Activated T-cell treated with anti-CD3 and anti-CD28 coated beads, Interleukin-2, amount 50 U/mL, for 24 hours (primary cell): Measurements from ENCODE around the gene ZNF835.
A peak's percentile ranks its signal among the peaks of the same experiment; 100 is the strongest.
"Not testable (repeated sequence)": the region's sequence is repeated elsewhere in the genome, so short reads cannot be mapped to it uniquely, and the experiment has no call there.

ENCODE experiments used
- DNase-seq: peaks from one replicate; pipeline ENCODE4 v3.0.0-alpha.2; 2020
- H3K27ac Mint-ChIP-seq: 2 replicates; pipeline ENCODE4 v1.8.0; 2020; ENCODE audit warnings: mild to moderate bottlenecking, mixed read lengths
- H3K27me3 Mint-ChIP-seq: 2 replicates; pipeline ENCODE4 v1.8.0; 2020; ENCODE audit warnings: mixed read lengths
- H3K36me3 Mint-ChIP-seq: 2 replicates; pipeline ENCODE4 v1.8.0; 2020; ENCODE audit warnings: low read depth, mixed read lengths
- H3K4me1 Mint-ChIP-seq: 2 replicates; pipeline ENCODE4 v1.8.0; 2020; ENCODE audit warnings: low read depth, mixed read lengths
- H3K4me3 Mint-ChIP-seq: 2 replicates; pipeline ENCODE4 v1.8.0; 2020; ENCODE audit warnings: mild to moderate bottlenecking, moderate library complexity, mixed read lengths
- H3K9me3 Mint-ChIP-seq: 2 replicates; pipeline ENCODE4 v1.8.0; 2020; ENCODE audit warnings: mixed read lengths

The ZNF835 gene

GRCh38 chr19:56678205-56678604 lies 6.6 kb upstream of the ZNF835 start:
- peaks cover 30% of the 10 kb centered on the region for H3K9me3 Mint-ChIP-seq
- DNase-seq = no peak
- peaks cover 6% of the 10 kb centered on the region for H3K36me3 Mint-ChIP-seq
- no peak overlapping the region for H3K27ac Mint-ChIP-seq
- H3K4me1 Mint-ChIP-seq = no peaks in the 10 kb centered on the region
- no peak overlapping the region for H3K4me3 Mint-ChIP-seq
- no peaks in the 10 kb centered on the region for H3K27me3 Mint-ChIP-seq

GRCh38 chr19:56672610-56673009 lies 1.1 kb upstream of the ZNF835 start:
- not testable (repeated sequence) for H3K27ac Mint-ChIP-seq, DNase-seq, H3K4me3 Mint-ChIP-seq, H3K27me3 Mint-ChIP-seq
- H3K36me3 Mint-ChIP-seq = peaks cover 27% of the 10 kb centered on the region
- peaks cover 11% of the 10 kb centered on the region for H3K4me1 Mint-ChIP-seq
- peaks cover 20% of the 10 kb centered on the region for H3K9me3 Mint-ChIP-seq

GRCh38 chr19:56670961-56671612 lies 470 bp downstream of the ZNF835 start:
- peak overlapping the region; percentile 84 for H3K4me3 Mint-ChIP-seq
- peaks cover 2% of the 10 kb centered on the region for H3K27me3 Mint-ChIP-seq
- peaks cover 15% of the 10 kb centered on the region for H3K9me3 Mint-ChIP-seq
- H3K27ac Mint-ChIP-seq = peak overlapping the region; percentile 85
- peaks cover 11% of the 10 kb centered on the region for H3K4me1 Mint-ChIP-seq
- H3K36me3 Mint-ChIP-seq = peaks cover 33% of the 10 kb centered on the region
- no peak for DNase-seq

DNA sequence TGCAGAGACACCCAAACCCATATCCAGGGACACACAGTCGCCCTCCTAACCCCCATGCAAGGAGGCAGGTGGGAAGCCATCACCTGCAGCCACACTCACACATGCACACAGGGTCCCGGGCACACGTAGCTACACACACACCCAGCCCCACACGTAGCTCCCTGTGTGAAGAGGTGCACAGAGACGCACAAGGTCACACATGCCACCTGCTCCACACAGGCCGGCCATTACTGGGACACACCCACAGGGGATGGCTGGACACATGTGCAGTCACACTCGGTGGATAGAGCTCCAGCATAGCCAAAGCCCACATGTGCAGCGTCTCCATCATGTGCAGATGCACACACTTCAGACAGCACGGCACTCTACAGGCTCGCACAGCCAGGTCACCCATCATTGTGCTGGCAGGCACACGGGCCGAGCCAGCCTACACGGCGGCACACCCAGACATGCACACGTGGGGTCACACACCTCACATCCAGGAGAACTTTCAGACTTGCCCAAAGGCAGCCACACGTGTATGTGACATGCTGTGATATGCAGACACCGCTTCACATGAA lies 1.1 kb downstream of the ZNF835 start:
- H3K9me3 Mint-ChIP-seq = peaks cover 15% of the 10 kb centered on the region
- H3K4me1 Mint-ChIP-seq = peaks cover 11% of the 10 kb centered on the region
- peak overlapping the region; percentile 84 for H3K4me3 Mint-ChIP-seq
- peaks cover 36% of the 10 kb centered on the region for H3K36me3 Mint-ChIP-seq
- peaks cover 2% of the 10 kb centered on the region for H3K27me3 Mint-ChIP-seq
- DNase-seq = no peak
- no peak overlapping the region for H3K27ac Mint-ChIP-seq

DNA sequence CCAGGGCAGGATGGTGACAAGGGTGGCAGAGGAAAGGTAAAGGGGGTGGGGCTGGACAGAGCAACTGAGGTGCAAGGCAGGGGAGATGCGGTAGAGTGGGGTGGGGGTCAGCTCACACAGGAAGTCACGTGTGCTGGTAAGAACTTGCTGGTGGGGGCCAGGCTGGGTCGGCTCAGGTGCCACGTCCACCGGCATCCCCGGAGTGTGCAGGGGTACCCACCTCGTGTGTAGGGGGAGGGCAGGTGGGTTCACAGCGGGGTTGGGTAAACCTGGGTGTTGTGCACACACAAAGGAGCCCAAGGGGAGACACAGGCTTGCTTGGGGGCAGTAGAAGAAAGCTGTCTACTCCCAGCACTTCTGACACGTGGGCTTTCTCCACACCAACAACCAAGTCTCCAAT lies 2.9 kb downstream of the ZNF835 start:
- peaks cover 2% of the 10 kb centered on the region for H3K27me3 Mint-ChIP-seq
- DNase-seq = no peak
- no peak overlapping the region for H3K27ac Mint-ChIP-seq
- peaks cover 11% of the 10 kb centered on the region for H3K4me1 Mint-ChIP-seq
- no peak overlapping the region for H3K4me3 Mint-ChIP-seq
- H3K36me3 Mint-ChIP-seq = peaks cover 53% of the 10 kb centered on the region
- H3K9me3 Mint-ChIP-seq = peaks cover 17% of the 10 kb centered on the region

GRCh38 chr19:56667311-56667870 lies 4.2 kb downstream of the ZNF835 start:
- peaks cover 23% of the 10 kb centered on the region for H3K9me3 Mint-ChIP-seq
- no peak overlapping the region for H3K27ac Mint-ChIP-seq
- peaks cover 11% of the 10 kb centered on the region for H3K4me1 Mint-ChIP-seq
- peaks cover 2% of the 10 kb centered on the region for H3K27me3 Mint-ChIP-seq
- DNase-seq = no peak
- peaks cover 63% of the 10 kb centered on the region for H3K36me3 Mint-ChIP-seq
- no peak overlapping the region for H3K4me3 Mint-ChIP-seq

DNA sequence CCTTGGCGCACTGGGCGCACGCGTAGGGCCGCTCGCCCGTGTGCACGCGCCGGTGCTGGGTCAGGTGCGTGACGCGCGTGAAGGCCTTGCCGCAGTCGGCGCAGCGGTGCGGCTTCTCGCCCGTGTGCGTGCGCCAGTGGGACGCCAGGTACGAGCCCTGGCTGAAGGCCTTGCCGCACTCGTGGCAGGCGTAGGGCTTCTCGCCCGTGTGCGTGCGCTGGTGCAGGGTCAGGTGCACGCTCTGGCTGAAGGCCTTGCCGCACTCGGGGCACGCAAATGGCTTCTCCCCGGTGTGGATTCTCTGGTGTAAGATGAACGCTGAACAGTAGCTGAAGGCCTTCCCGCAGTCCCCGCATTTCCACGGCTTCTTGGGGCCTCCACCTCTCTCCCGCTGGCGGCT lies 7.0 kb downstream of the ZNF835 start:
- H3K36me3 Mint-ChIP-seq = peaks cover 65% of the 10 kb centered on the region
- H3K27ac Mint-ChIP-seq = no peak overlapping the region
- no peak for DNase-seq
- peaks cover 33% of the 10 kb centered on the region for H3K9me3 Mint-ChIP-seq
- peaks cover 2% of the 10 kb centered on the region for H3K27me3 Mint-ChIP-seq
- H3K4me3 Mint-ChIP-seq = no peak overlapping the region
- H3K4me1 Mint-ChIP-seq = no peaks in the 10 kb centered on the region

GRCh38 chr19:56663931-56664500 lies 7.5 kb downstream of the ZNF835 start:
- Mint-ChIP-seq H3K9me3 (peaks cover 36% of the 10 kb centered on the region), H3K4me1 (no peaks in the 10 kb centered on the region), H3K36me3 (peaks cover 65% of the 10 kb centered on the region), H3K27me3 (peaks cover 2% of the 10 kb centered on the region), H3K4me3 (no peak overlapping the region), H3K27ac (no peak overlapping the region)
- no peak for DNase-seq

DNA sequence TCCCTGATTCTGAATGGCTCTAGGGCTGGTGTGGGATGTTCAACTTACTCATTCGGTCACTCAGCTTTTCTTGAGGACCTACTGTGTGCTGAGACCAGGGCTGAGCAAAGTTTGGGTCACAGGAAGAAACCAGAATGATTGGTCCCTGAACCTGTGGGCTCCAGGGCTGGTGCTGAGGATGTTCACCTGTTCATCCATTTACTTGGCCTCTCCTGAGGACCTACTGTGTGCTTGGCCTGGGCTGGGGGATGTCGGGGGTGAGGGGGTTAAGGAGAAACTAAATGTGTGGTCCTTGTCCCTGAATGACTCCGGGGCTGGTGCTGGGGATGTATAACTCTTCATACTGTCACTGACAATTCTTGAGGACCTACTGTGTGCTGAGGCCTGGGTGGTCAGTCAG lies 10.3 kb downstream of the ZNF835 start:
- DNase-seq = no peak
- Mint-ChIP-seq H3K9me3 (peaks cover 38% of the 10 kb centered on the region), H3K27me3 (no peaks in the 10 kb centered on the region), H3K27ac (no peak overlapping the region), H3K4me3 (no peak overlapping the region), H3K4me1 (no peaks in the 10 kb centered on the region), H3K36me3 (peaks cover 47% of the 10 kb centered on the region)

DNA sequence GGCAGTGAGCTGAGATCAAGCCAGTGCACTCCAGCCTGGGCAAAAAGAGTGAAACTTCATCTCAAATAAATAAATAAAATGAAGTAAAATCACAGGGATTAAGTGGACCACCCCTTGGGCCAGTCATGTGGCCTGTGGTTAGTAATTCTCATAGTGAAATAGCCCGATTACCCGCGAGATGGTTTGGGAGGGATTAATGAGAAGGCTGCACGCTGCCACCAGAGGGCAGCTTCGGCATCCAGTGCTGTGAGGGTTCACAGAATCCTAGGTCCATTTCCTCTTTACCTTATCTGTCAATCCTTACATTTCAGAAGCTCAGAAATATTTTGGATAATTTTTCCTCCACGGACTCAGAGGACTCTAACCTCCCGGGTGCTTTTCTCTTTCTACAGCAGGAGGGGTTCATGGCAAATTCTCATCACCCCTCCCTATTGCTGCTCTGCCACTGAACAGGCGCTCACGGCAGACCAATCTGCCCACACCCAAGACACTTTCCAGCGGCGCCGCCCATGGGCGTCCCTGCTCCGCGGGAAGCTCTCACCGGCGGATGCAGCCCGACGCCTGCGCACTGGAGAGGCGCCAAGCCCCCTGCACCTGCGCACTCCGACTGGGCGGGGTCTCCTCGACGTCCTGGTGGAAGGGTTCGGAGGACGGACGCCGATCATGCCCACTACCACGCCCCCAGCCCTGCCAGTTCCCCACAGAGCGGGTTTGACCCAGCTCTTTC lies 11.0 kb downstream of the ZNF835 start:
- no peak for DNase-seq
- Mint-ChIP-seq H3K4me3 (no peak overlapping the region), H3K4me1 (no peaks in the 10 kb centered on the region), H3K36me3 (peaks cover 45% of the 10 kb centered on the region), H3K9me3 (peaks cover 39% of the 10 kb centered on the region), H3K27ac (no peak overlapping the region), H3K27me3 (no peaks in the 10 kb centered on the region)

- H3K4me3 Mint-ChIP-seq = no peak overlapping the region
- H3K36me3 Mint-ChIP-seq = peaks cover 10% of the 10 kb centered on the region
- H3K9me3 Mint-ChIP-seq = peaks cover 49% of the 10 kb centered on the region
- DNase-seq = no peak
- no peak overlapping the region for H3K27ac Mint-ChIP-seq
- H3K27me3 Mint-ChIP-seq = no peaks in the 10 kb centered on the region
- H3K4me1 Mint-ChIP-seq = no peaks in the 10 kb centered on the region
Measured at GRCh38 chr19:56654151-56654550, 17.4 kb downstream of the ZNF835 start.

GRCh38 chr19:56643460-56643955 lies 28.0 kb downstream of the ZNF835 start:
- H3K27ac Mint-ChIP-seq = no peak overlapping the region
- H3K27me3 Mint-ChIP-seq = peaks cover 25% of the 10 kb centered on the region
- H3K9me3 Mint-ChIP-seq = peaks cover 67% of the 10 kb centered on the region
- H3K36me3 Mint-ChIP-seq = peaks cover 32% of the 10 kb centered on the region
- no peaks in the 10 kb centered on the region for H3K4me1 Mint-ChIP-seq
- H3K4me3 Mint-ChIP-seq = no peak overlapping the region
- DNase-seq = no peak

DNA sequence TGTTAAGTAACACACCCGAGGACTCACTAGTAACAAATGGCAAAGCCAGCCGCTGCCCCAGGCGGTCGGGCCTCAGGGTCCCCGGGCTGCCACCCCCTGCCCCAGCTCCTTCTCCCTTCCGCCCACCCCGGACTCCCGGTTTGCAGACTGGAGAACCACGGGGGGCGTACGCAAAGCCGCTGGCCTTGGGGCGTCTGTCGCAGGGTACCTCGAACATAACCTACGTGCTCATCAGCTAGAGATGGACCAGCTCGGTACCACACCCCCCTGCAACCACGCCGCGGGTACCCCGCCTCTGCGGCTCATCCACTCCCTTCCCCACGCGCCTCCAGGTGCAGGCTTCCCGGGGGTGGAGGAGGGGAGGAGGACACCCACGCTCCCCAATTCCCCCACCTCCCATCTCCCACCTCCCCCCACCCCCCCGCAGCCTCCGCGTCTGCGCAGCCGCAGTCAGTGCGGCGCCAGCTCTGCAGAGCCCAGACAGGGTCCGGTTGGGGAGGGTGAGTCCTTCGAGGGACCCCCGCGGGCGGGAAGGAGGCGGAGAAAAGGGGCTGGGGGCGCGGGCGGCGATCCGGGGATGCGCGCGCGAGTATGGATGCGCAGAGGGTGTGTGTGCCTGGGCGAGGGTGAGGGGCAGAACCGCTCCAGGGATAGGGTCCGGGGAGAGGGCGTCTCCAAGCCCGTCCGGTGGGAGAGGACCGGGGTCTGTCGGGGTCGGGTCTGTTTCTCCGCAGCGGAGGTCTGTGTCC lies 28.7 kb downstream of the ZNF835 start, which contains the start of gene SMIM17:
Gene SMIM17 (plus strand): TSS at position 449 of the 749 bp plus-strand sequence. CDS start 2,509 bp downstream, outside the sequence.
- H3K9me3 Mint-ChIP-seq = peaks cover 67% of the 10 kb centered on the region
- H3K4me3 Mint-ChIP-seq = no peak within 1 kb of the TSS
- DNase-seq = no peak
- H3K27ac Mint-ChIP-seq = no peak within 1 kb of the TSS
- H3K27me3 Mint-ChIP-seq = peaks cover 25% of the 10 kb centered on the region
- H3K4me1 Mint-ChIP-seq = no peaks in the 10 kb centered on the region
- peaks cover 34% of the 10 kb centered on the region for H3K36me3 Mint-ChIP-seq

DNA sequence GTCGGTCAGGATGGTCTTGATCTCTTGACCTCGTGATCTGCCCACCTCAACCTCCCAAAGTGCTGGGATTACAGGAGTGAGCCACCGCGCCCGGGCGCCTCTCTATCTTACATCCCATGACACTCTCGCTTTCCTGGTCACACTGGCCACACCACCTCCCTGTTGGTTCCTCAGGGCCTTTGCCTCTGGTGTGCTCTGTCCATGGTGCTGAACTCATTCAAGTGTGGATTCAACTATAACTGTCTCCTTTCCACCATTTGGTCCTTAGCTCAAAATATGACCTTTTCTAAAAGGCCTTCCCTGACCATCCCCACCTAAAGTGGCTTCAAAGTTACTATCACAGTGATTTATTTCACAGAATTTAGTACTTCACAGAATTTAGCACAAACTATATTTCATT lies 32.3 kb downstream of the ZNF835 start:
- DNase-seq = no peak
- no peak overlapping the region for H3K4me3 Mint-ChIP-seq
- no peak overlapping the region for H3K27ac Mint-ChIP-seq
- peaks cover 34% of the 10 kb centered on the region for H3K36me3 Mint-ChIP-seq
- no peaks in the 10 kb centered on the region for H3K4me1 Mint-ChIP-seq
- peaks cover 16% of the 10 kb centered on the region for H3K27me3 Mint-ChIP-seq
- H3K9me3 Mint-ChIP-seq = peaks cover 59% of the 10 kb centered on the region
